H1 (cell line): ENCODE measurements around the gene TMEM229B.

Experiments used
- CTCF ChIP-seq, 3 experiments: IDR thresholded peaks; 1 replicate in 2 of 3; 2 replicates in 1 of 3; pipeline versions ENCODE4 v1.5.1 to v1.6.1; 2011; ENCODE audit warnings: low read length in 3 of 3, mild to moderate bottlenecking in 3 of 3, inconsistent platforms in 2 of 3, low read depth in 1 of 3, moderate library complexity in 1 of 3; ENCODE audit not compliant: insufficient read depth in 1 of 3; ENCODE audit errors: control extremely low read depth in 1 of 3
- JUN ChIP-seq: IDR thresholded peaks from 2 replicates; pipeline ENCODE4 v1.6.1; 2011; ENCODE audit warnings: low read depth, mild to moderate bottlenecking, improper control_type of control experiment, low read length
- SP4 ChIP-seq: IDR thresholded peaks from 2 replicates; pipeline ENCODE4 v1.6.1; 2012; ENCODE audit warnings: low read length, inconsistent platforms

- TF ChIP-seq CTCF (IDR thresholded peaks at IDR 0.05; ENCODE audit: control extremely low read depth in 1 of 3, insufficient read depth in 1 of 3, low read depth in 1 of 3, low read length in 3 of 3) (no peak), JUN (no peak), SP4 (no peak)
Measured at GRCh38 chr14:67487937-67488893, at the start of gene TMEM229B.
